H1 (cell line): ENCODE measurements around the gene KIF21A. TPM values are rescaled to one million over a fixed set of nuclear protein-coding genes. Genes with fewer than 3 reads are reported as not detected.

Experiments
- CTCF ChIA-PET: fragments of 300-600 bp; sonication (Branson Sonifier 250); formaldehyde crosslinking; loops from one replicate; lab custom pipeline; 2021; ENCODE audit not compliant: partially characterized antibody; lab: Charles Lee
- POLR2A ChIA-PET: fragments of 300-600 bp; sonication (Branson Sonifier 250); formaldehyde crosslinking; loops from one replicate; lab custom pipeline; 2021; ENCODE audit warnings: inconsistent platforms; ENCODE audit not compliant: partially characterized antibody; lab: Charles Lee
- DNase-seq, 2 experiments: peaks; one replicate each; pipeline versions ENCODE4 v3.0.0 to v3.0.0-alpha.2; 2010 to 2022; ENCODE audit warnings: low spot score in 2 of 2, low read depth in 1 of 2, mixed read lengths in 1 of 2
- FAIRE-seq: peaks from 2 replicates; lab custom pipeline; 2011; peaks lifted over from hg19 to GRCh38; lab: Jason Lieb, UNC
- H2AFZ ChIP-seq: 2 replicates; pipeline ENCODE4 v1.8.1; 2012; ENCODE audit warnings: low read length, inconsistent platforms
- H2AK5ac ChIP-seq: 2 replicates; pipeline ENCODE4 v1.6.1; 2013; ENCODE audit warnings: low read depth, low read length
- H2BK120ac ChIP-seq: replicated peaks from 2 replicates; pipeline ENCODE3; 2013; ENCODE audit warnings: low read depth, low read length, inconsistent platforms
- H2BK12ac ChIP-seq: 2 replicates; pipeline ENCODE4 v1.6.1; 2013; ENCODE audit warnings: low read depth, low read length
- H2BK15ac ChIP-seq: 2 replicates; pipeline ENCODE4 v1.6.1; 2013; ENCODE audit warnings: low read length
- H2BK20ac ChIP-seq: 2 replicates; pipeline ENCODE4 v1.6.1; 2013; ENCODE audit warnings: low read length
- H2BK5ac ChIP-seq: 2 replicates; pipeline ENCODE4 v1.6.1; 2013; ENCODE audit warnings: low read depth, low read length
- H3K14ac ChIP-seq: 2 replicates; pipeline ENCODE4 v1.6.1; 2013; ENCODE audit warnings: inconsistent platforms; ENCODE audit not compliant: insufficient read length
- H3K18ac ChIP-seq: 2 replicates; pipeline ENCODE4 v1.6.1; 2013; ENCODE audit warnings: low read length; ENCODE audit errors: extremely low read depth
- H3K23ac ChIP-seq: 2 replicates; pipeline ENCODE4 v1.6.1; 2013; ENCODE audit warnings: inconsistent platforms; ENCODE audit not compliant: insufficient read length
- H3K23me2 ChIP-seq: 2 replicates; pipeline ENCODE4 v1.6.1; 2013; ENCODE audit warnings: low read depth, low read length
- H3K27ac ChIP-seq: 2 replicates; pipeline ENCODE4 v1.6.1; 2011; ENCODE audit warnings: low read depth, low read length, inconsistent platforms
- H3K27me3 ChIP-seq, 4 experiments: replicated peaks in 1 of 4; 1 replicate in 1 of 4; 2 replicates in 3 of 4; pipeline versions ENCODE4 v1.6.1 to v1.8.1; 2011 to 2013; ENCODE audit warnings: low read length in 3 of 4, mild to moderate bottlenecking in 3 of 4, inconsistent platforms in 2 of 4, mixed read lengths in 2 of 4, moderate library complexity in 1 of 4; ENCODE audit not compliant: control insufficient read depth in 3 of 4, insufficient read depth in 3 of 4; ENCODE audit errors: extremely low read depth in 1 of 4
- H3K36me3 ChIP-seq, 4 experiments: 2 replicates each; pipeline versions ENCODE4 v1.6.1 to v1.8.1; 2011 to 2013; ENCODE audit warnings: mild to moderate bottlenecking in 4 of 4, low read length in 3 of 4, moderate library complexity in 2 of 4, control low read depth in 1 of 4, inconsistent platforms in 1 of 4; ENCODE audit not compliant: insufficient read depth in 4 of 4, control insufficient read depth in 2 of 4
- H3K4ac ChIP-seq: replicated peaks from 2 replicates; pipeline ENCODE3; 2013; ENCODE audit warnings: low read length, low read depth, mixed read lengths, inconsistent platforms; ENCODE audit not compliant: insufficient read length
- H3K4me1 ChIP-seq, 4 experiments: replicated peaks in 1 of 4; 1 replicate in 1 of 4; 2 replicates in 3 of 4; pipeline versions ENCODE4 v1.6.1 to v1.8.1; 2011 to 2013; ENCODE audit warnings: low read length in 3 of 4, inconsistent platforms in 2 of 4, mixed read lengths in 1 of 4; ENCODE audit not compliant: insufficient read depth in 4 of 4, control insufficient read depth in 3 of 4
- H3K4me2 ChIP-seq, 2 experiments: 2 replicates each; pipeline versions ENCODE4 v1.6.1 to v1.8.1; 2011 to 2013; ENCODE audit warnings: low read depth in 2 of 2, low read length in 2 of 2, control low read depth in 1 of 2, inconsistent platforms in 1 of 2, mild to moderate bottlenecking in 1 of 2; ENCODE audit not compliant: insufficient read depth in 1 of 2
- H3K4me3 ChIP-seq, 4 experiments: fragments of 200-600, 300-600 bp in 1 of 4; sonication (generic), shearing (Covaris generic), sonication (Bioruptor Twin) in 1 of 4; 2 replicates each; pipeline versions ENCODE4 v1.5.1 to v1.8.1; 2011 to 2016; ENCODE audit warnings: low read length in 4 of 4, low read depth in 3 of 4, control low read depth in 2 of 4, inconsistent platforms in 2 of 4, mild to moderate bottlenecking in 2 of 4, mixed read lengths in 1 of 4, moderate library complexity in 1 of 4; ENCODE audit not compliant: insufficient read depth in 2 of 4; ENCODE audit errors: extremely low read depth in 1 of 4
- H3K56ac ChIP-seq: replicated peaks from 2 replicates; pipeline ENCODE3; 2013; ENCODE audit warnings: low read depth, mild to moderate bottlenecking, mixed read lengths, low read length, inconsistent platforms; ENCODE audit not compliant: insufficient read length
- H3K79me1 ChIP-seq: 2 replicates; pipeline ENCODE4 v1.6.1; 2013; ENCODE audit warnings: low read depth, low read length, control low read depth
- H3K79me2 ChIP-seq, 2 experiments: 2 replicates each; pipeline versions ENCODE4 v1.6.1 to v1.8.1; 2012 to 2013; ENCODE audit warnings: low read length in 2 of 2, mild to moderate bottlenecking in 2 of 2, inconsistent platforms in 1 of 2; ENCODE audit not compliant: insufficient read depth in 2 of 2, control insufficient read depth in 1 of 2
- H3K9ac ChIP-seq, 4 experiments: replicated peaks in 1 of 4; 1 replicate in 1 of 4; 2 replicates in 3 of 4; pipeline versions ENCODE4 v1.6.1 to v1.8.1; 2011 to 2013; ENCODE audit warnings: low read depth in 3 of 4, low read length in 3 of 4, control low read depth in 2 of 4, mild to moderate bottlenecking in 2 of 4, moderate library complexity in 2 of 4, inconsistent platforms in 1 of 4; ENCODE audit errors: extremely low read depth in 1 of 4
- H3K9me3 ChIP-seq, 2 experiments: 2 replicates each; pipeline versions ENCODE4 v1.6.1 to v1.8.1; 2012 to 2013; ENCODE audit warnings: mild to moderate bottlenecking in 2 of 2, moderate library complexity in 2 of 2, control low read depth in 1 of 2, inconsistent platforms in 1 of 2, low read depth in 1 of 2, low read length in 1 of 2, mixed read lengths in 1 of 2; ENCODE audit not compliant: insufficient read depth in 2 of 2
- H4K20me1 ChIP-seq, 2 experiments: replicated peaks in 1 of 2; 2 replicates each; pipeline versions ENCODE3 to v1.8.1; 2011 to 2013; ENCODE audit warnings: inconsistent platforms in 2 of 2, low read length in 2 of 2, mild to moderate bottlenecking in 1 of 2; ENCODE audit not compliant: insufficient read depth in 2 of 2, control insufficient read depth in 1 of 2
- H4K5ac ChIP-seq: 2 replicates; pipeline ENCODE4 v1.6.1; 2013; ENCODE audit warnings: low read length, low read depth, mixed read lengths, inconsistent platforms; ENCODE audit not compliant: insufficient read length
- H4K8ac ChIP-seq: 2 replicates; pipeline ENCODE4 v1.8.0; 2013; ENCODE audit warnings: mild to moderate bottlenecking, moderate library complexity, low read length, inconsistent platforms; ENCODE audit not compliant: insufficient read depth; ENCODE audit errors: extremely low read depth
- H4K91ac ChIP-seq: replicated peaks from 2 replicates; pipeline ENCODE3; 2013; ENCODE audit warnings: low read length, mixed read lengths, inconsistent platforms; ENCODE audit not compliant: insufficient read length
- BACH1 ChIP-seq: IDR thresholded peaks from 2 replicates; pipeline ENCODE4 v1.6.1; 2012; ENCODE audit warnings: low read length, improper control_type of control experiment
- BRCA1 ChIP-seq: IDR thresholded peaks from 2 replicates; pipeline ENCODE4 v1.6.1; 2012; ENCODE audit warnings: low read depth, low read length, improper control_type of control experiment
- CBX5 ChIP-seq: fragments of 300-800, 300-1000 bp; sonication (generic); IDR thresholded peaks from 2 replicates; pipeline ENCODE4 v1.7.1; 2016; ENCODE audit warnings: antibody characterized with exemption, low read length, low read depth
- MAFK ChIP-seq: IDR thresholded peaks from 2 replicates; pipeline ENCODE4 v1.6.1; 2012; ENCODE audit warnings: low read depth, mild to moderate bottlenecking, improper control_type of control experiment, low read length
- NRF1 ChIP-seq: IDR thresholded peaks from 2 replicates; pipeline ENCODE4 v1.6.1; 2011; ENCODE audit warnings: mild to moderate bottlenecking, low read depth, low read length, improper control_type of control experiment
- POLR2A ChIP-seq, 2 experiments: IDR thresholded peaks; 1 replicate in 1 of 2; 2 replicates in 1 of 2; pipeline ENCODE4 v1.6.1; 2011; ENCODE audit warnings: low read depth in 2 of 2, low read length in 2 of 2, mild to moderate bottlenecking in 2 of 2; ENCODE audit errors: control extremely low read depth in 1 of 2
- POLR2AphosphoS5 ChIP-seq: IDR thresholded peaks from 2 replicates; pipeline ENCODE4 v1.6.1; 2011; ENCODE audit warnings: low read depth, low read length
- RAD21 ChIP-seq, 2 experiments: IDR thresholded peaks in 1 of 2; conservative IDR thresholded peaks in 1 of 2; 2 replicates each; pipeline ENCODE4 v1.6.1; 2011; ENCODE audit warnings: low read depth in 2 of 2, low read length in 2 of 2, improper control_type of control experiment in 1 of 2, inconsistent platforms in 1 of 2, mild to moderate bottlenecking in 1 of 2, moderate library complexity in 1 of 2
- SIRT6 ChIP-seq: IDR thresholded peaks from one replicate; pipeline ENCODE4 v1.7.1; 2012; ENCODE audit warnings: low read length, inconsistent platforms
- YY1 ChIP-seq: IDR thresholded peaks from 2 replicates; pipeline ENCODE4 v1.6.1; 2011; ENCODE audit warnings: low read depth, mild to moderate bottlenecking, low read length
- WGBS, 2 experiments: shearing (Covaris generic) in 1 of 2; methylation state at CpG; one replicate each; pipeline versions ENCODE4 v1.1.6 to v1.1.7; 2013 to 2015; ENCODE audit warnings: low lambda C conversion rate in 2 of 2, mixed read lengths in 2 of 2, inconsistent platforms in 1 of 2, low coverage in 1 of 2, missing lambda C conversion rate in 1 of 2; ENCODE audit not compliant: insufficient replicate concordance in 2 of 2, insufficient coverage in 1 of 2, insufficient read length in 1 of 2; ENCODE audit errors: extremely low coverage in 1 of 2, missing lambda C conversion rate in 1 of 2; 5-methylcytosine and 5-hydroxymethylcytosine counted together
- polyA plus RNA-seq, 7 experiments: library from polyadenylated mRNA; depleted of rRNA in 3 of 7; stranded (reverse) in 5 of 7; unstranded in 2 of 7; fragments of >200 nt in 5 of 7; fragments of 200-250 nt in 2 of 7; gene quantifications; 1 replicate in 5 of 7; 2 replicates in 1 of 7; 4 replicates in 1 of 7; pipeline versions ENCODE4 v1.2.1 to v1.2.3, GENCODE V29; 2011 to 2013; ENCODE audit warnings: missing spikeins in 2 of 7, mixed read lengths in 2 of 7
- total RNA-seq: library from RNA; stranded (reverse); fragmentation: NEBNext Ultra II Directional; extraction: Animal tissue kit (Norgen Biotek cat#: 25700); gene quantifications from 2 replicates; pipeline ENCODE4 v1.2.1, GENCODE V29; 2021
- TF ChIP-seq, protein P1 (sequence below): IDR thresholded peaks from 2 replicates; pipeline ENCODE4 v1.6.1; 2011; ENCODE audit warnings: low read depth, mild to moderate bottlenecking, low read length; ENCODE audit not compliant: insufficient read depth

KIF21A gene
- total and polyA plus RNA-seq, 2 of the 8 experiments (the other 6 are each of a cell fraction or from before 2014, with no cell fraction given), result 10.0 to 26.0 TPM

GRCh38 chr12:39420043-39420442, 22.9 kb downstream of the KIF21A start:
- no peaks in the 10 kb centered on the region for H3K9me3 ChIP-seq
- no peak overlapping the region for H2AK5ac ChIP-seq
- no peaks in the 10 kb centered on the region for H3K23me2 ChIP-seq
- CTCF ChIA-PET, result interaction anchor here (0.6 kb wide), 2 partner anchors 63 to 258 kb away, joined by 3 to 4 read pairs; no protein-coding TSS in a partner anchor
- H2BK12ac ChIP-seq, result no peak overlapping the region
- no peaks in the 10 kb centered on the region for H4K20me1 ChIP-seq
- H4K91ac ChIP-seq, result no peak overlapping the region
- no peak overlapping the region for H2BK120ac ChIP-seq
- H3K23ac ChIP-seq, result no peak overlapping the region
- H2BK15ac ChIP-seq, result no peak overlapping the region
- H3K27me3 ChIP-seq, result no peaks in the 10 kb centered on the region
- no peak overlapping the region for H3K4ac ChIP-seq
- H3K79me1 ChIP-seq, result no peaks in the 10 kb centered on the region
- H3K79me2 ChIP-seq, result peaks cover 0 to 22% of the 10 kb centered on the region in 2 experiments; a peak in 2 of 4 replicates
- no peak overlapping the region for H3K9ac ChIP-seq
- H3K4me3 ChIP-seq, result no peak overlapping the region
- no peak overlapping the region for H3K27ac ChIP-seq
- no peaks in the 10 kb centered on the region for H3K4me1 ChIP-seq
- H3K14ac ChIP-seq, result no peak overlapping the region
- no peak overlapping the region for H2BK5ac ChIP-seq
- H3K36me3 ChIP-seq, result no peaks in the 10 kb centered on the region
- H3K18ac ChIP-seq, result no peak overlapping the region
- WGBS, 2 experiments, result 70% methylated on average over 2 of the region's 2 CpGs; no CpG with 5 or more reads in 1 of the 2 experiments
- no peak overlapping the region for H4K5ac ChIP-seq
- no peak for TF ChIP-seq SIRT6
- no peak for TF ChIP-seq CBX5
- TF ChIP-seq RAD21 (IDR thresholded peaks at IDR 0.05 in 1 of 2, conservative IDR thresholded peaks at IDR 0.05 in 1 of 2; ENCODE audit: low read depth in 2 of 2, low read length in 2 of 2), result no peak
- no peak for TF ChIP-seq NRF1
- no peak for TF ChIP-seq MAFK
- no peak for TF ChIP-seq POLR2A (IDR thresholded peaks at IDR 0.05; ENCODE audit: control extremely low read depth in 1 of 2, low read depth in 2 of 2, low read length in 2 of 2)
- TF ChIP-seq, protein P1, sequence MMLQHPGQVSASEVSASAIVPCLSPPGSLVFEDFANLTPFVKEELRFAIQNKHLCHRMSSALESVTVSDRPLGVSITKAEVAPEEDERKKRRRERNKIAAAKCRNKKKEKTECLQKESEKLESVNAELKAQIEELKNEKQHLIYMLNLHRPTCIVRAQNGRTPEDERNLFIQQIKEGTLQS, result no peak
- TF ChIP-seq POLR2AphosphoS5, result no peak
- TF ChIP-seq BACH1, result no peak
- TF ChIP-seq BRCA1, result no peak
- TF ChIP-seq YY1, result no peak
- TF ChIP-seq, all 59 proteins: peak for 0
- no peak overlapping the region for H2AFZ ChIP-seq
- H2BK20ac ChIP-seq, result no peak overlapping the region
- POLR2A ChIA-PET, result interaction anchor here (0.5 kb wide), 1 partner anchor 12 kb away, joined by 3 read pairs; no protein-coding TSS in a partner anchor
- H3K4me2 ChIP-seq, result no peak overlapping the region
- H4K8ac ChIP-seq, result no peak overlapping the region
- no peak overlapping the region for H3K56ac ChIP-seq
- FAIRE-seq (no peak), DNase-seq (no peak)
